Activated T-cell treated with anti-CD3 and anti-CD28 coated beads for 1 hour (primary cell): ENCODE data around the gene SUSD6.

ENCODE experiments used
- DNase-seq: peaks from one replicate; pipeline ENCODE4 v3.0.0-alpha.2; 2020; ENCODE audit warnings: low read depth

SUSD6 gene

GRCh38 chr14:69648480-69649451, 37.4 kb downstream of the SUSD6 start:
- no peak for DNase-seq

- no peak for DNase-seq
Measured at GRCh38 chr14:69650948-69651369, 39.6 kb downstream of the SUSD6 start.

GRCh38 chr14:69651664-69652063, 40.3 kb downstream of the SUSD6 start:
- DNase-seq: no peak

- no peak for DNase-seq
Measured at GRCh38 chr14:69652942-69653684, 41.7 kb downstream of the SUSD6 start.

- no peak for DNase-seq
Measured at GRCh38 chr14:69654116-69654515, 42.7 kb downstream of the SUSD6 start.

GRCh38 chr14:69657950-69658355, 46.6 kb downstream of the SUSD6 start:
- no peak for DNase-seq

- no peak for DNase-seq
Measured at GRCh38 chr14:69658664-69659261, 47.4 kb downstream of the SUSD6 start.

- DNase-seq: no peak
Measured at GRCh38 chr14:69660344-69661193, 49.2 kb downstream of the SUSD6 start.

GRCh38 chr14:69661194-69661537, 49.8 kb downstream of the SUSD6 start:
- no peak for DNase-seq

- DNase-seq: no peak
Measured at GRCh38 chr14:69662636-69663299, 51.4 kb downstream of the SUSD6 start.

GRCh38 chr14:69663300-69663643, 51.9 kb downstream of the SUSD6 start:
- DNase-seq: no peak

GRCh38 chr14:69664265-69664664, 52.9 kb downstream of the SUSD6 start:
- no peak for DNase-seq

- DNase-seq: no peak
Measured at GRCh38 chr14:69664865-69665526, 53.6 kb downstream of the SUSD6 start.

- DNase-seq: no peak
Measured at GRCh38 chr14:69665631-69666030, 54.2 kb downstream of the SUSD6 start.

- no peak for DNase-seq
Measured at GRCh38 chr14:69666112-69666511, 54.7 kb downstream of the SUSD6 start.

- no peak for DNase-seq
Measured at GRCh38 chr14:69666690-69667211, 55.4 kb downstream of the SUSD6 start.

GRCh38 chr14:69667938-69668335, 56.5 kb downstream of the SUSD6 start:
- no peak for DNase-seq

GRCh38 chr14:69669375-69669774, 58.0 kb downstream of the SUSD6 start:
- DNase-seq: no peak

- DNase-seq: no peak
Measured at GRCh38 chr14:69670093-69670492, 58.7 kb downstream of the SUSD6 start.

- DNase-seq: no peak
Measured at GRCh38 chr14:69671365-69672030, 60.1 kb downstream of the SUSD6 start.
